Measurements from ENCODE around the gene CNOT1.

- TF ChIP-seq CTCF (IDR thresholded peaks at IDR 0.05) (no peak), POLR2A (IDR thresholded peaks at IDR 0.05) (no peak)
These were observed 20.1 kb upstream of the CNOT1 start for GRCh38 chr16:58649707-58650106.
